DND-41 (cell line): ENCODE measurements around the gene SLC1A2.

Experiments used
- ATAC-seq: fragments of 200-7000 bp; cut with Tn5 transposase; 3 replicates; pipeline ENCODE4 v1.9.1; 2021; ENCODE audit warnings: low read depth; ENCODE audit not compliant: insufficient read depth
- DNase-seq: peaks from one replicate; pipeline ENCODE4 v3.0.0-alpha.2; 2020
- H2AFZ ChIP-seq: 2 replicates; pipeline ENCODE4 v1.6.0; 2012; ENCODE audit warnings: low read depth, low read length
- H3K27ac ChIP-seq: 2 replicates; pipeline ENCODE4 v1.5.1; 2012; ENCODE audit warnings: low read length, inconsistent platforms
- H3K27me3 ChIP-seq: fragments of 200-600 bp; sonication (generic); 2 replicates; pipeline ENCODE4 v1.6.0; 2012; ENCODE audit warnings: low read length, mild to moderate bottlenecking, inconsistent platforms; ENCODE audit not compliant: insufficient read depth, poor library complexity
- H3K36me3 ChIP-seq: 2 replicates; pipeline ENCODE4 v1.5.1; 2012; ENCODE audit warnings: low read length, inconsistent platforms; ENCODE audit not compliant: insufficient read depth
- H3K4me1 ChIP-seq: 2 replicates; pipeline ENCODE4 v1.5.1; 2012; ENCODE audit warnings: mild to moderate bottlenecking, low read length; ENCODE audit not compliant: insufficient read depth
- H3K4me2 ChIP-seq: 2 replicates; pipeline ENCODE4 v1.6.0; 2012; ENCODE audit warnings: mild to moderate bottlenecking, moderate library complexity, low read length, inconsistent platforms; ENCODE audit not compliant: insufficient read depth
- H3K4me3 ChIP-seq, 2 experiments: fragments of 200-600 bp in 1 of 2; shearing (Covaris generic) in 1 of 2; 2 replicates each; pipeline ENCODE4 v1.5.1; 2012 to 2016; ENCODE audit warnings: inconsistent platforms in 2 of 2, low read length in 2 of 2, mild to moderate bottlenecking in 2 of 2, low read depth in 1 of 2, moderate library complexity in 1 of 2
- H3K79me2 ChIP-seq: 2 replicates; pipeline ENCODE4 v1.6.0; 2012; ENCODE audit warnings: low read length, inconsistent platforms; ENCODE audit not compliant: insufficient read depth
- H3K9ac ChIP-seq: 2 replicates; pipeline ENCODE4 v1.6.0; 2012; ENCODE audit warnings: low read depth, mild to moderate bottlenecking, inconsistent platforms, low read length, moderate library complexity
- H3K9me3 ChIP-seq: 2 replicates; pipeline ENCODE4 v1.5.1; 2012; ENCODE audit warnings: low read length, moderate library complexity, mild to moderate bottlenecking, inconsistent platforms; ENCODE audit not compliant: insufficient read depth, severe bottlenecking
- H4K20me1 ChIP-seq: 2 replicates; pipeline ENCODE4 v1.6.0; 2012; ENCODE audit warnings: low read length; ENCODE audit not compliant: insufficient read depth
- CTCF ChIP-seq: IDR thresholded peaks from 2 replicates; pipeline ENCODE4 v1.5.1; 2012; ENCODE audit warnings: borderline replicate concordance, low read length, moderate library complexity, mild to moderate bottlenecking; ENCODE audit not compliant: poor library complexity, severe bottlenecking; ENCODE audit errors: extremely low read depth
- EZH2 ChIP-seq: IDR thresholded peaks from 3 replicates; pipeline ENCODE4 v1.6.1; 2012; ENCODE audit warnings: borderline replicate concordance, low read depth, mild to moderate bottlenecking, moderate library complexity, low read length, inconsistent platforms; ENCODE audit not compliant: severe bottlenecking

Gene SLC1A2

GRCh38 chr11:35311331-35311730 is 108.0 kb downstream of the SLC1A2 start:
- ATAC-seq (no peak), DNase-seq (no peak)
- Histone ChIP-seq H3K27me3 (no peaks in the 10 kb centered on the region), H3K9ac (no peak overlapping the region), H3K4me3 (no peak overlapping the region), H4K20me1 (no peaks in the 10 kb centered on the region), H3K36me3 (no peaks in the 10 kb centered on the region), H3K4me2 (no peak overlapping the region), H3K4me1 (no peaks in the 10 kb centered on the region), H2AFZ (no peak overlapping the region), H3K9me3 (no peaks in the 10 kb centered on the region), H3K79me2 (no peaks in the 10 kb centered on the region), H3K27ac (no peak overlapping the region)
- no peak for TF ChIP-seq CTCF
- no peak for TF ChIP-seq EZH2

GRCh38 chr11:35308157-35308556 is 111.2 kb downstream of the SLC1A2 start:
- Histone ChIP-seq H3K27ac (no peak overlapping the region), H2AFZ (no peak overlapping the region), H3K9me3 (no peaks in the 10 kb centered on the region), H3K36me3 (no peaks in the 10 kb centered on the region), H3K4me1 (no peaks in the 10 kb centered on the region), H3K79me2 (no peaks in the 10 kb centered on the region), H3K9ac (no peak overlapping the region), H3K27me3 (no peaks in the 10 kb centered on the region), H3K4me3 (no peak overlapping the region), H3K4me2 (no peak overlapping the region), H4K20me1 (no peaks in the 10 kb centered on the region)
- ATAC-seq (no peak), DNase-seq (no peak)
- TF ChIP-seq CTCF (no peak), EZH2 (no peak)

GRCh38 chr11:35307221-35307621 is 112.1 kb downstream of the SLC1A2 start:
- Histone ChIP-seq H3K4me3 (no peak overlapping the region), H3K4me1 (no peaks in the 10 kb centered on the region), H3K36me3 (no peaks in the 10 kb centered on the region), H4K20me1 (no peaks in the 10 kb centered on the region), H3K9ac (no peak overlapping the region), H3K27me3 (no peaks in the 10 kb centered on the region), H3K79me2 (no peaks in the 10 kb centered on the region), H3K9me3 (no peaks in the 10 kb centered on the region), H3K4me2 (no peak overlapping the region), H2AFZ (no peak overlapping the region), H3K27ac (no peak overlapping the region)
- TF ChIP-seq EZH2 (no peak), CTCF (no peak)
- ATAC-seq (no peak), DNase-seq (no peak)

GRCh38 chr11:35305670-35306382 is 113.5 kb downstream of the SLC1A2 start:
- H4K20me1 ChIP-seq = no peaks in the 10 kb centered on the region
- no peaks in the 10 kb centered on the region for H3K79me2 ChIP-seq
- no peak overlapping the region for H3K27ac ChIP-seq
- TF ChIP-seq EZH2 (no peak), CTCF (peak; percentile 77)
- no peak overlapping the region for H3K4me3 ChIP-seq
- ATAC-seq (peak; percentile 85), DNase-seq (peak; percentile 41)
- no peaks in the 10 kb centered on the region for H3K36me3 ChIP-seq
- no peaks in the 10 kb centered on the region for H3K9me3 ChIP-seq
- H2AFZ ChIP-seq = no peak overlapping the region; the same call in 1 of the 2 replicates
- H3K27me3 ChIP-seq = no peaks in the 10 kb centered on the region
- no peak overlapping the region for H3K9ac ChIP-seq
- no peaks in the 10 kb centered on the region for H3K4me1 ChIP-seq
- no peak overlapping the region for H3K4me2 ChIP-seq
